PC-3 (cell line): ENCODE data around the gene MAPK9. TPM values are rescaled to one million over a fixed set of nuclear protein-coding genes. Genes with fewer than 3 reads are reported as not detected.

Experiments
- ATAC-seq: fragments of 200-7000 bp; cut with Tn5 transposase; 2 replicates; pipeline ENCODE4 v1.9.1; 2020; ENCODE audit warnings: mild to moderate bottlenecking, moderate library complexity
- BruUV-seq: library from RNA; stranded (reverse); fragments of 400-500 nt; replicated peaks from 2 replicates; lab custom pipeline; 2021; lab: Mats Ljungman, UMichigan
- CTCF ChIA-PET: fragments of 300-600 bp; sonication (Branson Sonifier 250); formaldehyde crosslinking; loops from one replicate; lab custom pipeline; 2022; ENCODE audit warnings: antibody characterized with exemption; lab: Charles Lee
- POLR2A ChIA-PET: fragments of 300-600 bp; sonication (Branson Sonifier 250); formaldehyde crosslinking; loops from one replicate; lab custom pipeline; 2022; ENCODE audit warnings: antibody characterized with exemption; ENCODE audit not compliant: unreplicated experiment; lab: Charles Lee
- DNase-seq: peaks from one replicate; pipeline ENCODE4 v3.0.0-alpha.2; 2015
- H2AFZ ChIP-seq: fragments of 300-600 bp; sonication (generic); 2 replicates; pipeline ENCODE4 v1.6.0; 2016; ENCODE audit warnings: antibody characterized with exemption, low read length
- H3F3A ChIP-seq: fragments of 300-600 bp; sonication (generic); one replicate; pipeline ENCODE4 v1.6.0; 2017; ENCODE audit warnings: antibody characterized with exemption, low read length, control low read depth, mild to moderate bottlenecking; ENCODE audit not compliant: unreplicated experiment
- H3K27ac ChIP-seq: fragments of 300-600 bp; sonication (generic); 2 replicates; pipeline ENCODE4 v1.5.1; 2016; ENCODE audit warnings: mild to moderate bottlenecking, low read length
- H3K27me3 ChIP-seq: fragments of 300-600 bp; sonication (generic); 2 replicates; pipeline ENCODE4 v1.6.1; 2016; ENCODE audit warnings: low read length, mixed read lengths
- H3K36me3 ChIP-seq: fragments of 300-600 bp; sonication (generic); 2 replicates; pipeline ENCODE4 v1.6.1; 2016; ENCODE audit warnings: low read depth, mixed run types, low read length, mixed read lengths
- H3K4me1 ChIP-seq: fragments of 300-600 bp; sonication (generic); 2 replicates; pipeline ENCODE4 v1.5.1; 2016; ENCODE audit warnings: low read length; ENCODE audit not compliant: insufficient read depth
- H3K4me2 ChIP-seq: fragments of 300-600 bp; sonication (generic); 2 replicates; pipeline ENCODE4 v1.6.0; 2016; ENCODE audit warnings: low read length
- H3K4me3 ChIP-seq: fragments of 300-600 bp; sonication (generic); 2 replicates; pipeline ENCODE4 v1.5.1; 2016; ENCODE audit warnings: mild to moderate bottlenecking, low read length, mixed read lengths
- H3K79me2 ChIP-seq: fragments of 300-600 bp; sonication (generic); 2 replicates; pipeline ENCODE4 v1.6.1; 2017; ENCODE audit warnings: low read length, mixed read lengths
- H3K9ac ChIP-seq: fragments of 300-600 bp; sonication (generic); 2 replicates; pipeline ENCODE4 v1.6.0; 2016; ENCODE audit warnings: mild to moderate bottlenecking, low read length
- H3K9me2 ChIP-seq: fragments of 300-600 bp; sonication (generic); replicated peaks from 2 replicates; pipeline ENCODE4 v1.6.1; 2016; ENCODE audit warnings: mixed run types, low read length, mixed read lengths
- H3K9me3 ChIP-seq: fragments of 300-600 bp; sonication (generic); 2 replicates; pipeline ENCODE4 v1.6.1; 2016; ENCODE audit warnings: low read length, mixed read lengths
- H4K20me1 ChIP-seq: fragments of 300-600 bp; sonication (generic); 2 replicates; pipeline ENCODE4 v1.6.1; 2016; ENCODE audit warnings: low read length, mixed read lengths
- EZH2 ChIP-seq: fragments of 300-600 bp; sonication (generic); IDR thresholded peaks from one replicate; pipeline ENCODE4 v1.6.1; 2017; ENCODE audit warnings: antibody characterized with exemption, mild to moderate bottlenecking, low read length; ENCODE audit not compliant: unreplicated experiment
- EZH2phosphoT487 ChIP-seq: fragments of 300-600 bp; sonication (generic); IDR thresholded peaks from 2 replicates; pipeline ENCODE4 v1.6.1; 2018; ENCODE audit warnings: mild to moderate bottlenecking, antibody characterized with exemption, low read length, borderline replicate concordance
- intact Hi-C: fragments of 100-400 bp; cut with micrococcal nuclease; formaldehyde crosslinking; loops from 2 replicates; pipeline ENCODE4 v1.9.0; 2023
- total RNA-seq: library from RNA; depleted of rRNA; stranded (reverse); fragments of >200 nt; gene quantifications from 2 replicates; pipeline ENCODE4 v1.2.3, GENCODE V29; 2014
- TF ChIP-seq, protein P1 (sequence below): fragments of 300-600 bp; sonication (generic); conservative IDR thresholded peaks from 2 replicates; pipeline ENCODE4 v1.5.1; 2017; ENCODE audit warnings: antibody characterized with exemption, low read depth, mild to moderate bottlenecking, low read length

Gene MAPK9
- total RNA-seq, 1 experiment from 2014 or later, result 26.5 TPM

DNA sequence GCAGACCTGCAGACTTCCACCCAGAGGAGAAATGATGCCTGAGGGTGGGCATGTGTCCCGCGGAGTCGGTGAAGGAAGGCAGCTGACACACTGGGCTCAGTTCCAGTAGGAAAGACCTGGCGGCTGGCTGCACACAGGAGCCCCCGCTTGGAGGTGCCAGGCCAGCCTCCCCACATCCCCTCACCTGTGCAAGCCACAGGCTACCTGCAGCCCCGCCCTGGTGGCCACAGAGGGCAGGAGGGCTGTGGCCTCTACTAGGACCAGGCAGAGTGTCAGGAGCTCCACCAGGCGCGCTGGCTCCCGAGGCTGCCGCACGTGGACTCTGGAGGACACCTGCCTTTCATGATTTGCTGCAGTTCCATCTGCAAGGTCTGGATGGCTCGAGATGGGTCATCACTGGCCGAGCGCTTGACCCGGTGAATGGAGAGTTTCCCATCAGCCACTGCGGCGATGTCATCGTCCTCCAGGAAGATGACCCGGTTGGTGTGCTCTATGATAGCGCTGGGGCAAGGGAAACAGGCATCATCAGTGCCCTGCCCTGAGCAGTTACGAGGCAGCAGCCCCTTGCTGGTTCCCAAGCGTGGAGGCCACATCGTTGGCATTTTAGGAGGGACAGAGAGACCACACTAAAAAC, 26.7 kb upstream of the MAPK9 start:
- intact Hi-C loops, result loop anchor here (10.0 kb wide), 1 partner anchor 194 kb away; no protein-coding TSS in a partner anchor
- BruUV-seq, result no TSS peak
- Histone ChIP-seq H3K27ac (no peak overlapping the region), H3K9me2 (no peaks in the 10 kb centered on the region), H3K27me3 (no peaks in the 10 kb centered on the region), H3K9me3 (no peaks in the 10 kb centered on the region), H3K4me1 (0 out of 2 replicates have a peak, but pooled peaks cover 5% of the 10 kb centered on the region), H3K9ac (no peak overlapping the region), H3K36me3 (no peaks in the 10 kb centered on the region), H2AFZ (no peak overlapping the region), H3K4me2 (no peak overlapping the region), H3F3A (no peaks in the 10 kb centered on the region), H3K4me3 (no peak overlapping the region), H4K20me1 (no peaks in the 10 kb centered on the region), H3K79me2 (no peaks in the 10 kb centered on the region)
- ATAC-seq (no peak), DNase-seq (no peak)
- ChIA-PET POLR2A (no interaction called here), CTCF (interaction anchor here (0.6 kb wide), 1 partner anchor 10 kb away, joined by 4 read pairs; no protein-coding TSS in a partner anchor)
- TF ChIP-seq EZH2 (no peak), EZH2phosphoT487 (no peak)
- TF ChIP-seq, protein P1, sequence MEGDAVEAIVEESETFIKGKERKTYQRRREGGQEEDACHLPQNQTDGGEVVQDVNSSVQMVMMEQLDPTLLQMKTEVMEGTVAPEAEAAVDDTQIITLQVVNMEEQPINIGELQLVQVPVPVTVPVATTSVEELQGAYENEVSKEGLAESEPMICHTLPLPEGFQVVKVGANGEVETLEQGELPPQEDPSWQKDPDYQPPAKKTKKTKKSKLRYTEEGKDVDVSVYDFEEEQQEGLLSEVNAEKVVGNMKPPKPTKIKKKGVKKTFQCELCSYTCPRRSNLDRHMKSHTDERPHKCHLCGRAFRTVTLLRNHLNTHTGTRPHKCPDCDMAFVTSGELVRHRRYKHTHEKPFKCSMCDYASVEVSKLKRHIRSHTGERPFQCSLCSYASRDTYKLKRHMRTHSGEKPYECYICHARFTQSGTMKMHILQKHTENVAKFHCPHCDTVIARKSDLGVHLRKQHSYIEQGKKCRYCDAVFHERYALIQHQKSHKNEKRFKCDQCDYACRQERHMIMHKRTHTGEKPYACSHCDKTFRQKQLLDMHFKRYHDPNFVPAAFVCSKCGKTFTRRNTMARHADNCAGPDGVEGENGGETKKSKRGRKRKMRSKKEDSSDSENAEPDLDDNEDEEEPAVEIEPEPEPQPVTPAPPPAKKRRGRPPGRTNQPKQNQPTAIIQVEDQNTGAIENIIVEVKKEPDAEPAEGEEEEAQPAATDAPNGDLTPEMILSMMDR, result no peak

DNA sequence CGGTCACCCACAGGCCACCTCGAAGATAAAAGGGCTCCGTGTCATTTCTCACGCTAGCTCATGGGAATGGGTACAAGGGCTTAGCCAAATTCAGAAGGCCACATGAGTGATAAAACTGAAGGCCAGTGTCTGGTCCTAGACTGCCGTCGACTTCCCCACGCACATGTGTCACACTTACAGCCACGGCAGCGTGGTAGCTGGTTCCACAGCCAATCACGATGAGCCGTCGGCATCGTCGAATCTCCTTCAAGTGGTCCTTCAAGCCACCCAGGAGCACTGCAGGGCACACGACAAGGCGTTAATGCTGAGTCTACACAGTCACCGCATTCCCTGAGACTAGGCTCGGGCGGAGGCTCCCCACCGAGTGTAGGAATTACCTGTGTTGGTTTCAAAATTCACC, 24.7 kb upstream of the MAPK9 start:
- no peak for DNase-seq

More for the DNA sequence above, 24.7 kb upstream of the MAPK9 start:
- H3K9ac ChIP-seq, result no peak overlapping the region
- no peak overlapping the region for H2AFZ ChIP-seq
- H3F3A ChIP-seq, result no peaks in the 10 kb centered on the region
- 0 out of 2 replicates have a peak, but pooled peaks cover 5% of the 10 kb centered on the region for H3K4me1 ChIP-seq
- no peaks in the 10 kb centered on the region for H3K36me3 ChIP-seq
- no peak overlapping the region for H3K4me3 ChIP-seq
- no peak for ATAC-seq
- ChIA-PET CTCF (interaction anchor here (3.9 kb wide), 1 partner anchor 12 kb away, joined by 23 read pairs; no protein-coding TSS in a partner anchor), POLR2A (no interaction called here)
- H4K20me1 ChIP-seq, result no peaks in the 10 kb centered on the region
- no TSS peak for BruUV-seq
- no peak overlapping the region for H3K27ac ChIP-seq
- H3K4me2 ChIP-seq, result no peak overlapping the region
- no peaks in the 10 kb centered on the region for H3K9me3 ChIP-seq
- TF ChIP-seq EZH2phosphoT487, result no peak
- TF ChIP-seq, protein P1, result no peak
- no peak for TF ChIP-seq EZH2
- H3K27me3 ChIP-seq, result no peaks in the 10 kb centered on the region
- H3K9me2 ChIP-seq, result no peaks in the 10 kb centered on the region
- H3K79me2 ChIP-seq, result no peaks in the 10 kb centered on the region
- intact Hi-C loops, result loop anchor here (10.0 kb wide), 1 partner anchor 192 kb away; no protein-coding TSS in a partner anchor
